B cell (primary cell): ENCODE data around the gene ARHGAP26. TPM values are rescaled to one million over a fixed set of nuclear protein-coding genes. Genes with fewer than 3 reads are reported as not detected.

Experiments used
- ATAC-seq: fragments of 200-7000 bp; cut with Tn5 transposase; one replicate; pipeline ENCODE4 v1.10.0; 2021; ENCODE audit warnings: low read depth, mild to moderate bottlenecking, moderate number of reproducible peaks, moderate library complexity
- CTCF ChIA-PET: fragments of 350-600 bp; sonication (Branson Sonifier 250); formaldehyde crosslinking; loops from one replicate; lab custom pipeline; 2021; ENCODE audit warnings: antibody characterized with exemption, inconsistent platforms; lab: Charles Lee
- POLR2A ChIA-PET: fragments of 350-600 bp; sonication (Branson Sonifier 250); formaldehyde crosslinking; loops from one replicate; lab custom pipeline; 2021; ENCODE audit warnings: antibody characterized with exemption; lab: Charles Lee
- DNase-seq: peaks from one replicate; pipeline ENCODE4 v3.0.0; 2013
- H2AFZ ChIP-seq: 2 replicates; pipeline ENCODE4 v1.6.1; 2012; ENCODE audit warnings: mild to moderate bottlenecking, low read depth, low read length; ENCODE audit not compliant: insufficient read depth, poor library complexity, severe bottlenecking
- H3K27ac ChIP-seq, 2 donors: 1 replicate in 1 of 2; 2 replicates in 1 of 2; pipeline ENCODE4 v1.5.1; 2012 to 2013; ENCODE audit warnings: low read length in 2 of 2, mild to moderate bottlenecking in 2 of 2, moderate library complexity in 1 of 2
- H3K27me3 ChIP-seq, 4 experiments: fragments of 200-600 bp in 1 of 4; sonication (generic) in 1 of 4; replicated peaks in 1 of 4; 1 replicate in 2 of 4; 2 replicates in 2 of 4; pipeline versions ENCODE4 v1.6.1 to v1.7.0; 2013 to 2016; ENCODE audit warnings: low read length in 3 of 4, mild to moderate bottlenecking in 2 of 4, mixed read lengths in 1 of 4, moderate library complexity in 1 of 4; ENCODE audit not compliant: insufficient read depth in 4 of 4, control insufficient read depth in 3 of 4; ENCODE audit errors: control extremely low read depth in 1 of 4
- H3K36me3 ChIP-seq, 2 experiments: replicated peaks in 1 of 2; 1 replicate in 1 of 2; 2 replicates in 1 of 2; pipeline versions ENCODE4 v1.6.1 to v1.7.1; 2013; ENCODE audit warnings: low read length in 1 of 2; ENCODE audit not compliant: insufficient read depth in 2 of 2, control insufficient read depth in 1 of 2; ENCODE audit errors: control extremely low read depth in 1 of 2, extremely low read depth in 1 of 2
- H3K4me1 ChIP-seq, 2 donors: fragments of 200-600 bp in 1 of 2; sonication (generic) in 1 of 2; 1 replicate in 1 of 2; 2 replicates in 1 of 2; pipeline versions ENCODE4 v1.5.1 to v1.6.1; 2013 to 2017; ENCODE audit warnings: low read length in 2 of 2; ENCODE audit not compliant: control insufficient read depth in 2 of 2, insufficient read depth in 2 of 2
- H3K4me2 ChIP-seq: replicated peaks from 2 replicates; pipeline ENCODE3; 2012; ENCODE audit warnings: mild to moderate bottlenecking, low read depth, low read length; ENCODE audit not compliant: poor library complexity, severe bottlenecking
- H3K4me3 ChIP-seq, 5 experiments: fragments of 200-600 bp in 1 of 5; sonication (generic) in 1 of 5; 1 replicate in 3 of 5; 2 replicates in 2 of 5; pipeline versions ENCODE4 v1.5.1 to v1.7.0; 2011 to 2016; ENCODE audit warnings: low read length in 4 of 5, mild to moderate bottlenecking in 4 of 5, low read depth in 2 of 5, control low read depth in 1 of 5, moderate library complexity in 1 of 5; ENCODE audit not compliant: insufficient read depth in 1 of 5; ENCODE audit errors: control extremely low read depth in 1 of 5, extremely low read depth in 1 of 5
- H3K79me2 ChIP-seq: fragments of 200-600 bp; sonication (generic); one replicate; pipeline ENCODE4 v1.6.0; 2016; ENCODE audit warnings: low read length; ENCODE audit not compliant: control insufficient read depth, insufficient read depth
- H3K9ac ChIP-seq: fragments of 200-600 bp; sonication (generic); 2 replicates; pipeline ENCODE4 v1.6.1; 2017; ENCODE audit warnings: mild to moderate bottlenecking, low read length, moderate library complexity
- H3K9me3 ChIP-seq, 3 donors: one replicate each; pipeline versions ENCODE4 v1.6.1 to v1.7.1; 2013; ENCODE audit warnings: low read length in 2 of 3; ENCODE audit not compliant: control insufficient read depth in 2 of 3, insufficient read depth in 1 of 3; ENCODE audit errors: control extremely low read depth in 1 of 3
- H4K20me1 ChIP-seq: 2 replicates; pipeline ENCODE4 v1.6.0; 2012; ENCODE audit warnings: mild to moderate bottlenecking, low read length; ENCODE audit not compliant: insufficient read depth, control insufficient read depth, poor library complexity, severe bottlenecking
- H3K27ac Mint-ChIP-seq: one replicate; pipeline ENCODE4 v1.8.0; 2021; ENCODE audit warnings: mixed read lengths
- H3K27me3 Mint-ChIP-seq: one replicate; pipeline ENCODE4 v1.8.0; 2021; ENCODE audit warnings: mixed read lengths
- H3K4me1 Mint-ChIP-seq: one replicate; pipeline ENCODE4 v1.8.0; 2021; ENCODE audit warnings: mixed read lengths
- H3K4me3 Mint-ChIP-seq: one replicate; pipeline ENCODE4 v1.8.0; 2021; ENCODE audit warnings: mixed read lengths
- H3K9me3 Mint-ChIP-seq: one replicate; pipeline ENCODE4 v1.8.0; 2022; ENCODE audit warnings: mixed read lengths; ENCODE audit not compliant: insufficient read depth
- CTCF ChIP-seq: fragments of 200-600 bp; IDR thresholded peaks from one replicate; pipeline ENCODE4 v1.8.0; 2022; ENCODE audit warnings: antibody characterized with exemption, mild to moderate bottlenecking
- EZH2 ChIP-seq: IDR thresholded peaks from 2 replicates; pipeline ENCODE4 v1.6.1; 2012; ENCODE audit warnings: borderline replicate concordance, low read depth, mild to moderate bottlenecking, moderate library complexity, low read length; ENCODE audit not compliant: insufficient read depth, poor library complexity, severe bottlenecking
- WGBS: methylation state at CpG from one replicate; pipeline ENCODE4 v1.1.5; 2013; ENCODE audit warnings: missing lambda C conversion rate; ENCODE audit not compliant: insufficient coverage; 5-methylcytosine and 5-hydroxymethylcytosine counted together
- intact Hi-C: fragments of 100-400 bp; cut with micrococcal nuclease; formaldehyde crosslinking; loops from one replicate; pipeline ENCODE4 v1.10.0; 2022
- polyA plus RNA-seq: library from polyadenylated mRNA; depleted of rRNA; stranded (reverse); fragments of >200 nt; gene quantifications from 2 replicates; pipeline ENCODE4 v1.2.3, GENCODE V29; 2012
- total RNA-seq, 2 donors: library from RNA; stranded (reverse); fragments of 120-200 nt in 1 of 2; gene quantifications; 1 replicate in 1 of 2; 2 replicates in 1 of 2; pipeline versions ENCODE4 v1.2.3 to v1.2.4, GENCODE V29; 2013 to 2022

ARHGAP26 gene
- total and polyA plus RNA-seq, 2 donors (not counting 1 experiment from before 2014, with no cell fraction given) = 1.8 to 22.5 TPM

DNA sequence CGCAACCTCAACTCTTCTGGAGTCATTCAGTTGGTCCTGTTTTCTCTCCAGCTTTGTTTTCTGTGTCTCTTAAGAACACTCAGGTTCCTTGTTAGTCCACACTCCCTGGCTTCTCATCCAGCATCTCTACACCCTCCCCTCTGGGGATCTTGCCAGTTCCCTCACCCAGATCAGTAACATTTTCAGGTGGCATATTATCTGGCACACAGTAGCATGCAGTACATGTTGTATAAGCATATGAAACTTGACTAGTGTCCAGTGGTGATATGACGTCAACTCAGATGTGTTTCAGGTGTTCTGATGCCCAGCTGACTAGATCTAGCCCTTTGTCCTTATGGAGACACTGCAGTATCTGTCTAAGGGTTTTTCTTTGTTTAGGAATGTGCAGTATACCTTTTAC is 184.3 kb downstream of the ARHGAP26 start:
- no peak overlapping the region for H3K9ac ChIP-seq
- intact Hi-C loops = no loop called here
- H3K27me3 Mint-ChIP-seq = no peaks in the 10 kb centered on the region
- H3K27ac ChIP-seq = no peak overlapping the region
- H3K79me2 ChIP-seq = no peaks in the 10 kb centered on the region
- 100% methylated on average over 2 of the region's 2 CpGs for WGBS
- H3K27ac Mint-ChIP-seq = no peak overlapping the region
- H3K4me3 ChIP-seq = no peak overlapping the region
- H3K4me1 Mint-ChIP-seq = peaks cover 11% of the 10 kb centered on the region
- no peak for DNase-seq
- H3K27me3 ChIP-seq = no peaks in the 10 kb centered on the region
- H3K9me3 Mint-ChIP-seq = no peaks in the 10 kb centered on the region
- no peaks in the 10 kb centered on the region for H3K9me3 ChIP-seq
- no peak for TF ChIP-seq EZH2
- no peak for TF ChIP-seq CTCF
- H3K36me3 ChIP-seq = no peaks in the 10 kb centered on the region
- H3K4me2 ChIP-seq = no peak overlapping the region
- H3K4me3 Mint-ChIP-seq = no peak overlapping the region
- H4K20me1 ChIP-seq = no peaks in the 10 kb centered on the region
- ChIA-PET POLR2A (no interaction called here), CTCF (no interaction called here)
- H2AFZ ChIP-seq = no peak overlapping the region
- ATAC-seq = no peak
- H3K4me1 ChIP-seq = peaks cover 4% of the 10 kb centered on the region in 2 donors

DNA sequence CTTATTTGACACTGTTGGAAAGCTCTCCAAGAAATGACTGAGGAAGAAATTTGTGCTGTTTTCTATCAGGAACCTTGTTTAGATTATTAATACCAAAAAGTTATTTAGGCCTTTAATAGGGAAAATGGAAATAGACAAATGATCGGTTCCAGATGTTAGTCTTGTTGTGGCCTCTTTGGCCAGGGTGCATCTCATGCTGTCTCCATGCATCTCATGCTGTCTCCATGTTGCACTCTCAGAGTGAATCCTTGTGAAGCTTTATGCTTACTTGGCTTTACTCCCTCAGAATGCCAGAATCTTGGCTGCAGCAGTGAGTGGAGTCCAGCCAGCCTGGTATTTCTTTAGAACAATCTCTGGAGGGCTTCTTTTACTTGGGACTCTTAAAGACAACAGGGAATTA is 185.5 kb downstream of the ARHGAP26 start:
- no peak overlapping the region for H3K27ac ChIP-seq
- CTCF ChIA-PET = no interaction called here
- intact Hi-C loops = no loop called here
- H2AFZ ChIP-seq = no peak overlapping the region
- no peaks in the 10 kb centered on the region for H3K79me2 ChIP-seq
- no peaks in the 10 kb centered on the region for H3K9me3 ChIP-seq
- 100% methylated on average over 1 of the region's 1 CpG for WGBS
- Mint-ChIP-seq H3K4me1 (peaks cover 7% of the 10 kb centered on the region), H3K27me3 (no peaks in the 10 kb centered on the region), H3K4me3 (no peak overlapping the region), H3K9me3 (no peaks in the 10 kb centered on the region), H3K27ac (no peak overlapping the region)
- POLR2A ChIA-PET = no interaction called here
- no peak overlapping the region for H3K4me3 ChIP-seq
- peaks cover 1 to 7% of the 10 kb centered on the region in 2 donors for H3K4me1 ChIP-seq
- no peaks in the 10 kb centered on the region for H3K36me3 ChIP-seq
- ATAC-seq (no peak), DNase-seq (no peak)
- no peak overlapping the region for H3K9ac ChIP-seq
- TF ChIP-seq CTCF (no peak), EZH2 (no peak)
- H3K4me2 ChIP-seq = no peak overlapping the region
- H4K20me1 ChIP-seq = no peaks in the 10 kb centered on the region
- no peaks in the 10 kb centered on the region for H3K27me3 ChIP-seq
